SU-DHL-6 (cell line): ENCODE results near the gene PTPRG.

Source experiments
- CTCF ChIP-seq: fragments of 200-600 bp; sonication (generic); IDR thresholded peaks from one replicate; pipeline ENCODE4 v1.5.1; 2017; ENCODE audit warnings: antibody characterized with exemption, mild to moderate bottlenecking, low read length, moderate library complexity; ENCODE audit not compliant: insufficient read depth, poor library complexity, severe bottlenecking
- EZH2phosphoT487 ChIP-seq: fragments of 200-600 bp; sonication (generic), shearing (Covaris generic); conservative IDR thresholded peaks from 2 replicates; pipeline ENCODE4 v1.6.1; 2018; ENCODE audit warnings: mild to moderate bottlenecking, antibody characterized with exemption, low read length, moderate library complexity, mixed read lengths

- TF ChIP-seq CTCF (no peak), EZH2phosphoT487 (no peak)
Observed at GRCh38 chr3:61808999-61809398, 247.6 kb downstream of the PTPRG start.
